Panc1 (cell line): ENCODE data around the gene CCHCR1.

ENCODE experiments used
- CTCF ChIP-seq: fragments of 450-650 bp; IDR thresholded peaks from 2 replicates; pipeline ENCODE4 v1.5.1; 2017; ENCODE audit warnings: mild to moderate bottlenecking
- POLR2AphosphoS5 ChIP-seq: IDR thresholded peaks from 2 replicates; pipeline ENCODE4 v1.6.1; 2012; ENCODE audit warnings: mild to moderate bottlenecking, low read depth, low read length, moderate library complexity

DNA sequence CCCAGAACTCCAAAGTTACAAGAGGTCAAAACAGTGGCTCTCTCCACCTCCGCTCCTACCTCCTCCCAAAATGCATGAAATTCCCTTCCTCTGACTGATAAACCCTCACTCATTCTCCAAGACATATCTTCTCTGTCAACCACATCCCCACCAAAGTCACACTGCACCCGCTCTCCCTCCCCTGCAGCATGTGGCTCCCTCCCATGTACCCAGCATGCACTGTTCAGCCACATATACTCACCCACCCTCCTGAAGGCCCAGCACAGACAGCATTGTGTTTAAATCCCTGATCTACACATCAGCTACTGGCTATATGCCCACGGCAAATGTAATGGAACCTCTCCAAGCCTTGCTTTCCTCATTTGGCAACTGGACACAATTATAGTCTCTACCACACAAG is 18.4 kb upstream of the CCHCR1 start:
- TF ChIP-seq CTCF (no peak), POLR2AphosphoS5 (no peak)
